Stimulated activated naive CD8-positive, alpha-beta T cell treated with anti-CD3 and anti-CD28 coated beads, Interleukin-15, amount 100 ng/mL, for 72 hours (primary cell): ENCODE results near the gene CACNA2D1.

Experiments used
- ATAC-seq: fragments of 150-1000 bp; cut with Tn5 transposase; 2 replicates; pipeline ENCODE4 v1.10.0; 2021; ENCODE audit warnings: mild to moderate bottlenecking, moderate library complexity
- DNase-seq, 2 donors: peaks; one replicate each; pipeline ENCODE4 v3.0.0; 2021 to 2022
- H3K27ac Mint-ChIP-seq, 2 donors: one replicate each; pipeline ENCODE4 v1.8.0; 2022; ENCODE audit warnings: mild to moderate bottlenecking in 2 of 2, mixed read lengths in 2 of 2, moderate library complexity in 2 of 2
- H3K27me3 Mint-ChIP-seq: one replicate; pipeline ENCODE4 v1.8.0; 2022; ENCODE audit warnings: mixed read lengths
- H3K4me1 Mint-ChIP-seq: one replicate; pipeline ENCODE4 v1.8.0; 2022; ENCODE audit warnings: mild to moderate bottlenecking, mixed read lengths
- H3K4me3 Mint-ChIP-seq, 2 donors: one replicate each; pipeline ENCODE4 v1.8.0; 2022; ENCODE audit warnings: mild to moderate bottlenecking in 2 of 2, mixed read lengths in 2 of 2, moderate library complexity in 1 of 2
- H3K9me3 Mint-ChIP-seq, 2 donors: one replicate each; pipeline ENCODE4 v1.8.0; 2022; ENCODE audit warnings: mixed read lengths in 2 of 2

Gene CACNA2D1

DNA sequence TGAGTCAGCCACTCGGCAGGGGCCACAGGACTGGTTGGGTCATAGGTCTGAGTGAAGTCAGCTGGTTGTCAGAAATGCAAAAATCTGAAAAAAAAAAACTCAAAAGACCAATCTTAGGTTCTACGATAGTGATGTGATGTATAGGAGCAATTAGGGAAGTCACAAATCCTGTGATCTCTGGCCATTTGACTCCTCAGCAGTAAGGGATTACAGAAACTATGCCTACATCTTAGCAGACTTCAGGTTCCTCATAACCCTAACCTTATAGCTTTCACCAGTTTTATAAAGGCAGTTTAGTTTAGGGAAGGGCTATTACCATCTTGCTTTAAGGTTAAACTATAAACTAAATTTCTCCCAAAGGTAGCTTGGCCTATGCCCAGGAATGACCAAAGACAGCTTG is 510.6 kb downstream of the CACNA2D1 start:
- ATAC-seq (no peak), DNase-seq (no peak)
- H3K9me3 Mint-ChIP-seq, result no peaks in the 10 kb centered on the region

DNA sequence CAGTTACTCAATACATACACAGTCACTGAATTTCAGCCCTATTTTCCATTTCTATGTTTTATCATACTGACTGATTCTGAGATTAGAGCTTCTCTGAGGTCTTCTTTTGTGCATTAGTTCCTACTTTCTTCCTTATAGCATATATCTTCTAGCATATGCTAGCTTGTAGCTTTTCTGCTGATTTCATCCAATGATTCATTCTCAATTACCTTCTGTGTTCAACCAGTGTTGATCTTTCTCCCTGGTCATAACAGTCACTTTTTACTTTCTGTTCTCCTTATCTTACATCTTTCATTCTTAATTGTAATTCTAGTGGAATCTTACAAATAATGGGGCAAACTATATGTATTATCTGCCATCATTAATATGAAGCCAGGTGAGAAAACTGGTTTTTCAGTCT is 514.2 kb downstream of the CACNA2D1 start:
- ATAC-seq, result no peak
- Mint-ChIP-seq H3K27ac (no peak overlapping the region), H3K4me3 (no peak overlapping the region), H3K9me3 (no peaks in the 10 kb centered on the region), H3K27me3 (no peaks in the 10 kb centered on the region), H3K4me1 (no peaks in the 10 kb centered on the region)
- DNase-seq, result no peak

More for the DNA sequence above, 510.6 kb downstream of the CACNA2D1 start:
- no peaks in the 10 kb centered on the region for H3K27me3 Mint-ChIP-seq
- H3K27ac Mint-ChIP-seq, result no peak overlapping the region
- H3K4me1 Mint-ChIP-seq, result no peaks in the 10 kb centered on the region
- H3K4me3 Mint-ChIP-seq, result no peak overlapping the region

DNA sequence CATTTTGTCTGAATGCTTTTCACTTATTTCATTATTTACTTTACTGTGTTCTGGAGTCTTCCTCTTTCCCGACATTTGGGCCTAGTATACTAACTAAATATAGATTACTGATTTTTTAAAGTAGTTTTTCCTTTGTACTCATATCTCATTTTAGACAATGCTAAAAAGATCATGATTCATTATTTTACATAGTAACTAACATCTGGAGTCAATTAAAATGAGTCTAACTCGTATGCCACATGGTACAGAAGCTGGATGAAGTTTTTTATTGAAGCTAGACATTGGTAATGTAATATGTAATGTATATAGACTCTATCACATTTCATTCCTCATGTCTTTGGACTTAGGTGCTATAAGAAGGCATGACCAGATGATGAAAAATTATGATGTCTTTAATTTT is 517.4 kb downstream of the CACNA2D1 start:
- H3K9me3 Mint-ChIP-seq, result no peaks in the 10 kb centered on the region
- ATAC-seq, result no peak
- H3K4me3 Mint-ChIP-seq, result no peak overlapping the region
- no peak overlapping the region for H3K27ac Mint-ChIP-seq
- no peak for DNase-seq
- no peaks in the 10 kb centered on the region for H3K4me1 Mint-ChIP-seq
- H3K27me3 Mint-ChIP-seq, result no peaks in the 10 kb centered on the region

GRCh38 chr7:81925530-81925929 is 518.0 kb downstream of the CACNA2D1 start:
- DNase-seq (no peak), ATAC-seq (no peak)
- H3K9me3 Mint-ChIP-seq, result no peaks in the 10 kb centered on the region
- H3K27ac Mint-ChIP-seq, result no peak overlapping the region
- no peaks in the 10 kb centered on the region for H3K27me3 Mint-ChIP-seq
- H3K4me3 Mint-ChIP-seq, result no peak overlapping the region
- H3K4me1 Mint-ChIP-seq, result no peaks in the 10 kb centered on the region

- no peaks in the 10 kb centered on the region for H3K27me3 Mint-ChIP-seq
- peak; percentile 57 for ATAC-seq
- DNase-seq, result no peak
These were observed 519.1 kb downstream of the CACNA2D1 start for GRCh38 chr7:81924494-81924893.

GRCh38 chr7:81919494-81919893 is 524.1 kb downstream of the CACNA2D1 start:
- H3K9me3 Mint-ChIP-seq, result peaks cover 0 to 10% of the 10 kb centered on the region in 2 donors
- H3K4me1 Mint-ChIP-seq, result no peaks in the 10 kb centered on the region

More at GRCh38 chr7:81924494-81924893, 519.1 kb downstream of the CACNA2D1 start:
- Mint-ChIP-seq H3K4me1 (no peaks in the 10 kb centered on the region), H3K27ac (peak overlapping the region in 1 of 2 donors; percentile 65), H3K4me3 (no peak overlapping the region), H3K9me3 (peaks cover 0 to 3% of the 10 kb centered on the region in 2 donors)

DNA sequence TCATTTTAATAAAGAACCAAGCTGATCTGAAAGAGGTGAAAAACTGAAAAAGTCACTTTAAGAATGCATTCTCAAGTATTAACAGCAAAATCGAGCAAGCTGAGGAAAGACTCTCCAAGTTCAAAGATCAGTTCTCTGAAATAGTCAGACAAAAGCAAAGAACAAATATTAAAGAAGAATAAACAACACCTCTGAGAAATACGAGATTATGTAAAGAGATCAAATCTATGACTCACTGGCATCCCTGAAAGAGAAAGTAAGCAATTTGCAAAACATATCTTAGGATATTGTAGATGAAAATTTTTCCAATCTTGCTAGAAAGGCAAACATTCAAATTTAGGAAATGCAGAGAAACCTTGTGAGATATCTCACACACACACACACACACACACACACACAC is 535.4 kb downstream of the CACNA2D1 start:
- H3K27ac Mint-ChIP-seq, result peak overlapping the region in 1 of 2 donors; percentile 47
- DNase-seq, result no peak
- peaks cover 3 to 10% of the 10 kb centered on the region in 2 donors for H3K9me3 Mint-ChIP-seq
- ATAC-seq, result no peak
- H3K27me3 Mint-ChIP-seq, result no peaks in the 10 kb centered on the region
- no peak overlapping the region for H3K4me3 Mint-ChIP-seq
- no peaks in the 10 kb centered on the region for H3K4me1 Mint-ChIP-seq

More at GRCh38 chr7:81919494-81919893, 524.1 kb downstream of the CACNA2D1 start:
- no peak overlapping the region for H3K4me3 Mint-ChIP-seq
- no peaks in the 10 kb centered on the region for H3K27me3 Mint-ChIP-seq
- no peak overlapping the region for H3K27ac Mint-ChIP-seq
- DNase-seq (no peak), ATAC-seq (no peak)

DNA sequence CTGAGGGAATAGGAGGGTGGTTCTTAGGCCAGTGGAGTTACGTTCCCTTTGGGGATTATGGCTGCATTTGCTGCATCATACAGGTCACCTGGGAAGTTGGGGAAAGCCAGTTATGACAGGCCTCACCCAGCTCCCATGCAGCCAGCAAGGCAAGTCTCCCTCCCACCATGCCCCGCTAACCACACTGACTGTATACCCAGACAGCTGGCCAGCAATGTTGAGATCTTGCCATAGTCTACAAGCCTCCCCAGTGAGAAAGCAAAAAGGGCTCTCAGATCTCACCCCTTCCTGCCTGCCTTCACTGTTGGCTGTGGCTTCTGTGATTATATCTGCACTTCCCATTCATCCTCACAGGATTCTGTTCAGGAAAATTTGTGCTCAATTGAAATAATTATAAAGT is 540.5 kb downstream of the CACNA2D1 start:
- H3K27ac Mint-ChIP-seq, result no peak overlapping the region
- no peaks in the 10 kb centered on the region for H3K27me3 Mint-ChIP-seq
- no peak overlapping the region for H3K4me3 Mint-ChIP-seq
- peaks cover 10 to 27% of the 10 kb centered on the region in 2 donors for H3K9me3 Mint-ChIP-seq
- ATAC-seq, result no peak
- no peaks in the 10 kb centered on the region for H3K4me1 Mint-ChIP-seq
- DNase-seq, result no peak

DNA sequence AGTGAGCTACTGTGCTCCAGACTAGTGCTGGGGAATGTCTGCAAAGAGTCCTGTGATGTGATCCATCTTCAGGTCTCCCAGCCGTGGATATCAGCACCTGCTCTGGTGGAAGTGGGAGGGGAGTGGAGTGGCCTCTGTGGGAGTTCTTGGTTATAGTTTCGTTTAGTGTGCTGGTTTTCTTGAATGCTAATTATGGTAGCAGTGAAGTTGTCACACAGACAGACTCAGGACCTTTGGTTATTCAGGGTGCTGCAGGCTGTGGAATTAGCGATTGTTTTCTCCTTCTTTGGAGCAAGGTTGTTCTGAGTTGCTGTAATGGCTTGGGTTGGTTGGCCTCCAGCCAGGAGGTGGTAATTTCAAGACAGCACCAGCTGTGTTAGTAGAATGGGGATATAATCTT is 541.0 kb downstream of the CACNA2D1 start:
- Mint-ChIP-seq H3K27me3 (no peaks in the 10 kb centered on the region), H3K27ac (no peak overlapping the region), H3K4me1 (no peaks in the 10 kb centered on the region), H3K9me3 (peaks cover 10 to 28% of the 10 kb centered on the region in 2 donors), H3K4me3 (no peak overlapping the region)
- DNase-seq, result no peak
- no peak for ATAC-seq
